Measurements from ENCODE around the gene PCDH1. TPM values are rescaled to one million over a fixed set of nuclear protein-coding genes. Genes with fewer than 3 reads are reported as not detected.

The PCDH1 gene
- total RNA-seq, 1 donor from 2014 or later, result 42.4 TPM

- H3K36me3 ChIP-seq (ENCODE audit: control insufficient read depth, insufficient read depth, low read length), result no peaks in the 10 kb centered on the region
- no peak overlapping the region for H3K4me3 ChIP-seq (ENCODE audit: low read depth, low read length)
- DNase-seq (ENCODE audit: low read depth), result no peak
- peaks cover 2% of the 10 kb centered on the region for H3K27me3 ChIP-seq (ENCODE audit: control insufficient read depth, insufficient read depth, low read length)
- no peak for TF ChIP-seq CTCF (IDR thresholded peaks at IDR 0.05; ENCODE audit: insufficient read depth, low read length, poor library complexity, severe bottlenecking)
These were observed 32.2 kb downstream of the PCDH1 start for GRCh38 chr5:141846031-141846430.

- Histone ChIP-seq H3K27me3 (ENCODE audit: control insufficient read depth, insufficient read depth, low read length) (peaks cover 2% of the 10 kb centered on the region), H3K4me3 (ENCODE audit: low read depth, low read length) (no peak overlapping the region), H3K36me3 (ENCODE audit: control insufficient read depth, insufficient read depth, low read length) (no peaks in the 10 kb centered on the region)
- no peak for DNase-seq (ENCODE audit: low read depth)
- no peak for TF ChIP-seq CTCF (IDR thresholded peaks at IDR 0.05; ENCODE audit: insufficient read depth, low read length, poor library complexity, severe bottlenecking)
These were observed 32.8 kb downstream of the PCDH1 start for GRCh38 chr5:141845371-141845851.

- DNase-seq (ENCODE audit: low read depth), result no peak
- TF ChIP-seq CTCF (IDR thresholded peaks at IDR 0.05; ENCODE audit: insufficient read depth, low read length, poor library complexity, severe bottlenecking), result no peak
- Histone ChIP-seq H3K36me3 (ENCODE audit: control insufficient read depth, insufficient read depth, low read length) (no peaks in the 10 kb centered on the region), H3K4me3 (ENCODE audit: low read depth, low read length) (no peak overlapping the region), H3K27me3 (ENCODE audit: control insufficient read depth, insufficient read depth, low read length) (peaks cover 2% of the 10 kb centered on the region)
These were observed 33.7 kb downstream of the PCDH1 start for GRCh38 chr5:141844414-141845097.

GRCh38 chr5:141843156-141843927, 34.9 kb downstream of the PCDH1 start:
- Histone ChIP-seq H3K36me3 (ENCODE audit: control insufficient read depth, insufficient read depth, low read length) (no peaks in the 10 kb centered on the region), H3K27me3 (ENCODE audit: control insufficient read depth, insufficient read depth, low read length) (peaks cover 2% of the 10 kb centered on the region), H3K4me3 (ENCODE audit: low read depth, low read length) (no peak overlapping the region)
- DNase-seq (ENCODE audit: low read depth), result no peak
- no peak for TF ChIP-seq CTCF (IDR thresholded peaks at IDR 0.05; ENCODE audit: insufficient read depth, low read length, poor library complexity, severe bottlenecking)

- no peak for DNase-seq (ENCODE audit: low read depth)
- no peak for TF ChIP-seq CTCF (IDR thresholded peaks at IDR 0.05; ENCODE audit: insufficient read depth, low read length, poor library complexity, severe bottlenecking)
- H3K36me3 ChIP-seq (ENCODE audit: control insufficient read depth, insufficient read depth, low read length), result no peaks in the 10 kb centered on the region
- no peak overlapping the region for H3K4me3 ChIP-seq (ENCODE audit: low read depth, low read length)
- peaks cover 2% of the 10 kb centered on the region for H3K27me3 ChIP-seq (ENCODE audit: control insufficient read depth, insufficient read depth, low read length)
These were observed 36.6 kb downstream of the PCDH1 start for GRCh38 chr5:141841378-141842180.

All from kidney epithelial cell (primary cell).